HG03460 (cell line): ENCODE results near the gene TREM1.
"Not testable (repeated sequence)": the region's sequence is repeated elsewhere in the genome, so short reads cannot be mapped to it uniquely, and the experiment has no call there.

Experiments
- ATAC-seq: cut with Tn5 transposase; IDR thresholded peaks from one replicate; pipeline ENCODE4 v1.9.1; 2021; ENCODE audit not compliant: unreplicated experiment

The TREM1 gene

GRCh38 chr6:41262401-41262800, 24.1 kb downstream of the TREM1 start:
- ATAC-seq = no peak

DNA sequence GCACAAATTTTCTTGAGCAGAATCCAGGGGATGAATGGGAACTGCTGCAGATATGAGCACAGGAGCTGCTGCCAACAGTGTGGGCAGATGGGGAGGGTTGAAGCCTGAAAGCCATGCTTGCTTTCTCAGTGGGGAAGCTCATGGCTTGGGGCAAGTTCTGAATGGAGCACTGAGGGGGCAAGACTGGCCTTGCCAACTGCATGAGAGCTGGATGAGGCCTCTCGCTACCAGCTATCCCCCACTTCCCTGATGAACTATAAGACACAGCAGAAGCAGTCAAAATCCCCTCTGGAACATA, 28.3 kb downstream of the TREM1 start:
- no peak for ATAC-seq

GRCh38 chr6:41257369-41258195, 28.9 kb downstream of the TREM1 start:
- ATAC-seq = no peak

DNA sequence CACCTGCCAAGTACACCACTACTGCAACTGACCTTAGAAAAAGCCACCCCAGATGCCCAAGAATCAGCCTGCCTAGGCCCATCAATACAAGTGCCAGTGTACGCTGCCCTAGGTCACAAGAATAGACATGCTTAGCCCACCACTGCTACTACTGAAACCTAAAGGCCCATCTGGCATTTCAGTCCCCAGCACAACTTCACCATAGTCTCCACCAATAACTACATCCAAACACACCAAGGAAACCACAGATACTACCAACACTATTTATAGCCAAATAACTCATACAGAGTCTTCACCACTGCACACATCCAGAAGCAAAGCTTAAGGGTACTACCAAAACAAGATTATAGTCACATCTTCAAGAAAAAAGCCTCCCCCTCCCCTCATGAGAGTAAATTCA, 30.1 kb downstream of the TREM1 start:
- no peak for ATAC-seq

GRCh38 chr6:41255638-41256246, 30.7 kb downstream of the TREM1 start:
- no peak for ATAC-seq

GRCh38 chr6:41255110-41255509, 31.4 kb downstream of the TREM1 start:
- ATAC-seq = no peak

DNA sequence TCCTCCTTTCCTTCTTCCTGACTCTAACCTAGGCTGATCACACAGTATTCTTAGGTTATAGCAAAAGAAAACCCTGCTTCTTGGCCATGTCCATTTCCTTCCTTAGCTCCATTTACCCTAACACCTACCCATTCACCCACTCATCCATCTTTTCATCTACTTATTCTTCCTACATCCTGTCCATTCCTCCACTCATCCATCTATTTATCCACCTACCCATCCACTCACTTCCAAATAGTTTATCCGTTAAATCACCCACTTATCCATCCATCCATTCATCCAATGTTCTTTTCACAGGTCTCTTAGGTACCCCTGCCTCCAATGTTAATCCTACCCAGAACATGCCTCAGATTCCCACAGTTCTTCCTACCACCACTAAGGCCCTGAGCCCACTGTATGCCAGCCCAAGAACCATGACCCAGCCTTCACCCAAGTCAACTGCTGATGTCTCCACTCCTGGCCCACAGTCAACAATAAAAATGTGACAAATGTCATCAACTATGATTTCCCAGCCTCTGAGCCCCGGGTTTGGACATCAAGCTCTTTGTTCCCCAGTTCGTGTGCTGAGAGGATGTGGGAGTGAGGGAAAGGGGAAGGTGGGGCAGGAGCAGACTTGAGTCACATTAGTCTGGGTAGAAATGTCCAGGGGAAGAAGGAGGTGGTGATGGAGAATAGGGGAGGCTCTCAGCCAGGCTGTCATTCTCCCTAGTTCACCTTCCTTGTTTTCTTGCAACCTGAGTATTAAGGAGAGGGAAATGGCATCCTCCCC, 33.9 kb downstream of the TREM1 start:
- no peak for ATAC-seq

DNA sequence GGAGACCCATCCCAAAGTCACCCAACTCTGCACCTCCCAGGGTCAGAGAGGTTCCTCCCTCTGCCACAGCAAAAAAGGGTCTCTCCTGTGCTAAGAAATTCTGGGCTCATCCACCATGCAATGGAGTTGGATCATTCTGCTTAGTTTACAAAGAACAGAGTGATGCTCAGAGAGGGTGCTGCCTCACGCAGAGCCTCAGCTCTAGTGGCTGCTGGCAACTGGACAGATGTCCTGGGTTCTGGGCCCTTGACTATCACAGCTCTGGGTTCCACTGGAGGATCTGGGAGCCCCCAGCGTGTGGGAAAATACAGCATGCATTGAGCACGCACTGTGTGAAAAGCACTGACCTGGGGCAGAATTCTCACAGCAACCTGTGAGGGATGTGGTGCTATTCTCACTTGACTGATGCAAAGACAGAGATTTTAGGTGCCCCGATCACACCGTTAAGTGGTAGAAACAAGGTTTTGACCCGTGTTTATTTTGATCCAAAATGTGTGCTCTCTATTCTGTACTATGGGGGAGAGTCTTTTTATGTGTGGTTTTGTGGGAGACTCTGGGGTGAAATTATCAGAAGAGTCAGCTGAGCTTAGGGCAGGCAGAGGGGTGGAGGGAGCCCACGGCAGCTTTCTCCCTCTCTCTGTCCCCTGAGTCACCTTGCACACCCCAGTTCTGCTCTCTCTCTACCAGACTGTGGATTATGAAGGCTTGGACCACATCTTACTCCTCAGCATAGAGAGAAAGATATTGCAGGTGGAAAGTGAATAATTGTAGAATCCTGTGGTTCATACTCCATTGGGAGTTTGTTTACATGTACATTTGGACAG, 38.4 kb downstream of the TREM1 start:
- ATAC-seq = no peak

- no peak for ATAC-seq
Measured at GRCh38 chr6:41247288-41247865, 39.1 kb downstream of the TREM1 start.

DNA sequence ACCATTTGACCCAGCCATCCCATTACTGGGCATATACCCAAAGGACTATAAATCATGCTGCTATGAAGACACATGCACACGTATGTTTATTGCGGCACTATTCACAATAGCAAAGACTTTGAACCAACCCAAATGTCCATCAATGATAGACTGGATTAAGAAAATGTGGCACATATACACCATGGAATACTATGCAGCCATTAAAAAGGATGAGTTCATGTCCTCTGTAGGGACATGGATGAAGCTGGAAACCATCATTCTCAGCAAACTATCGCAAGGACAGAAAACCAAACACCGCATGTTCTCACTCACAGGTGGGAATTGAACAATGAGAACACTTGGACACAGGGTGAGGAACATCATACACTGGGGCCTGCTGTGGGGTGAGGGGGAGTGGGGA, 40.0 kb downstream of the TREM1 start:
- not testable (repeated sequence) for ATAC-seq

- ATAC-seq = no peak
Measured at GRCh38 chr6:41239467-41240159, 46.9 kb downstream of the TREM1 start.

DNA sequence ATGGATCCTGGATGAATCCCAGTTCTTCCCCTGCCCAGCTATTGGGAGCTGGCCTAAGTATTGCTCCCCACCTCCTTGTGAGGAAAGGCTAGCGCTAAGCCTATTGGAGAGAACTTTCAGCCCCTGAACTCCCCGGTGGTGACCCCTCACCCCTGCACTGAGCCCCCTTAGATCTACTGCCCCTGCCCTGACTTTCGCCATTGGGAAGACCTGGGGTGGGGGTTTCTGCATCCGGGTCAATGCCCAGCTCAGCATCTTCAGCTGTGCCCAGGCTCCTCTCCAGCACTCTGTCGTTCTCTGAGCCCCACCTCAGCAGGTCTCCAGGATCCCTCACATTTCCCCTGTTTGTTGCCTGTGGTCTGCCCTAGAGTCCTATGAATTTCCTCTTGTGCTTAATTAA, 49.4 kb downstream of the TREM1 start:
- ATAC-seq = no peak

- ATAC-seq = no peak
Measured at GRCh38 chr6:41236276-41236675, 50.2 kb downstream of the TREM1 start.

DNA sequence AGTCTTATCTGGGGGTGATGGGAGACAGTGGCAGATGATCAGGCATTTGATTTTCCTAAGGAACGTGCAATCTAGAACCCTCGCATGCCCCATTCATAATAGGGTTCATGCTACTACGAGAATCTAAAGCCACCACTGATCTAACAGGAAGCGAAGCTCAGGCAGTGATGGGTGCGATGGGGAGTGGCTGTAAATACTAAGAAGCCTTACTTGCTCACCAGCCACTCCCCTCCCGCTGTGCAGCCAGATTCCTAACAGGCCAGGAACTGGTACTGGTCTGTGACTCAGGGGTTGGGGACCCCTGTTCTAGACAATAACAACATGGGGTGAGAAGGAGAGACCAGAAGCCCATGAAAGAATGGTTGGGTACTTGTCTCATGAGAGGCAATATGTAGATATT, 53.8 kb downstream of the TREM1 start:
- ATAC-seq = no peak

DNA sequence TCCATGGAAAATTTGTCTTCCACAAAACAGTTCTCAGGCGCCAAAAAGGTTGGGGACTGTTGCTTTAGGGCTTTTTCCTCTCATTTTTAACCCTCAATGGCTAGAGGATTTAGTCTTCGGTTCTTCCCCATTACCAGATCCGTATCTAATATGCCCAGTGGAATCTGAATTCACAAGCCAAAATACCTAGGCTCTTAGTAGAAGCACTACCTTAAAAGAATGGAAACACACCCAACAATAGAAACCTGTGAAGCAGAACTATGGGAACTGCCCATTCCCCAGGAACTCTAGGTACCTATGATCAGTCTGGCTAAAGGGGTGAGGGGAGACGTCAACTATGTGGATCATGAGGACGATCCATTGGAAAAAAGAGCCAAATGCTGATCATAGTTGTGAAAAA, 55.2 kb downstream of the TREM1 start:
- ATAC-seq = no peak

DNA sequence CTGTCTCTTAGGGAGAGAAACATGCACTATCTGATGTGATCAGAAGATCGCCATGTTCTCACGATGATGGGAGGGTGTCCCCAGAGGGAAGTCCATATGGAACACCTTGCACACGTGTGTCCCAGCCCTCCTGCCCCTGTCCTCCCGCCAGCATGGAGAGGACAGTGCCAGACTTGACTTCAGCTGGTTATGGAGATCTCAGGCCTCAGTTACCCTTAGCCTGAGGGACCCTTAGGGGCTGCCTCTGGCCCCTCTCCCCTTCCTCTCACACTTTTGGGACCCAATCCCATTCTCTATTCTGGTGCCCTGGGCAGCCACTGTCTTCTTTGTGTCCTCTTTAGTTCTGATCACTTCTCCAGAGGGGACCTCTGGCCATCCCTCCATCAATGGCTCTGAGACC, 56.8 kb downstream of the TREM1 start:
- no peak for ATAC-seq

- ATAC-seq = no peak
Measured at GRCh38 chr6:41228616-41229015, 57.9 kb downstream of the TREM1 start.

GRCh38 chr6:41228096-41228495, 58.4 kb downstream of the TREM1 start, which contains the start of gene TREML4:
TSS of gene TREML4 (plus strand) at chr6:41228349. CDS start at chr6:41228428, 79 bp downstream.
- ATAC-seq = no peak

GRCh38 chr6:41226752-41227151, 59.7 kb downstream of the TREM1 start:
- no peak for ATAC-seq

- no peak for ATAC-seq
Measured at GRCh38 chr6:41224800-41225199, 61.7 kb downstream of the TREM1 start.
